Cerebellar nuclear complex (tissue), 1 donor: ENCODE results near the gene ARID3B.
"Not testable (repeated sequence)": the region's sequence is repeated elsewhere in the genome, so short reads cannot be mapped to it uniquely, and the experiment has no call there.

ENCODE experiments used
- DNase-seq, 2 experiments: peaks; one replicate each; lab custom pipeline; 2025; lab: John Stamatoyannopoulos, UW

Gene ARID3B

DNA sequence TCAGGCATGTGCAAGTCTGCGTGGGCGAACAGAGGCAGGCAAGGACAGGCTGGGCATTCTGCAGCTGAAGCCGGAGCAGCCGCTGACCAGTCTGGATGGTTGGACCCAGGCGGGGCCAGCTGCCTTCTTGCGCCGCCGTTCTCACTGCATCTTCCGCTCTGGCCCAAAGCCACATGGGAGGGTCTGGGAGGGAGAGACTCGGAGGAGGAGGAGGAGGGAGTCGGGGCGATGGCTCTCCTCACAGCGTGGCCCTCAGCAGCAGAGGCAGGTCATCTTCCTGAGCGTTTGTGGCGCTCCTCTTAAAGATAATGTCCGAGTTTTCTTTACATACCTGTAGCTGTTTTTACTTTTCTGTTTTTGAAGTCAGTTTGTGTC, 80.5 kb downstream of the ARID3B start:
- DNase-seq: no peak

DNA sequence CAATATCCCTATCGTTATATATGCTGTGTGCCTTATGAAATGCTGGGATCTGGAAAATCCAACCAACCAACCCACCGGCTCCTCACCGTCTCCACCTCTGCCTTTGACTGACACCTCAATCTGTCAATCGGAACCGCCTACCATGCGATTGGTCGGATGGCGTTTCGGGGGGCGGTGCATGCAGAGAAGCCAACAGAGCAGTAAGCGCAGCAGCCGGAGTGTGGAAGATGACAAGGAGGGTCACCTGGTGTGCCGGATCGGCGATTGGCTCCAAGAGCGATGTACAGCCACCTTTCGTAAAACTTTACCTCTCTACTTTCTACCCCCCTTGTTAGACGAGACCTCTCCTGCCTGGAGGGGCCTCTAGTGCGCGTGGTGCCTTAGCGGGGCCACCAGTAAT, 80.9 kb downstream of the ARID3B start:
- peak; percentile 30 to 82 for DNase-seq

DNA sequence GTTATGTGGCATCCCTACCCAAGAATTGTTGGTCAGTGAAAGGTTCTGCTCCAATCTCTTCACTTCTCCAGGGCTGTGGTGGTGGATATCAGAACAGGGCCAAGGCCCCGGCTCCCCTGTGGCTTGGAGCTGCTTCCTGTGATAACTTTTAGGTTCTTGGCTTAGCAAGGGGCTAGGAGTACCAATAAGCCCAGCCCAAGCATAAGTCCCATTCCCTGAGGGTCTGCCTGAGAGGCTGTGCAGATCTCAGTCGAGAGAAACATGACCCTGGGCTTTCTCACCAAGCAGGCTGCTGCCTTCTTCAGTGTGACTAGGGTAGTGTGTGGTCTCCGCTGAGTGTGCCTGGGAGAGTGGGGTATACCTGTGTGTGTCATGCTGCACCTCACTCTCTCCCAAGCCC, 81.7 kb downstream of the ARID3B start:
- DNase-seq: no peak

DNA sequence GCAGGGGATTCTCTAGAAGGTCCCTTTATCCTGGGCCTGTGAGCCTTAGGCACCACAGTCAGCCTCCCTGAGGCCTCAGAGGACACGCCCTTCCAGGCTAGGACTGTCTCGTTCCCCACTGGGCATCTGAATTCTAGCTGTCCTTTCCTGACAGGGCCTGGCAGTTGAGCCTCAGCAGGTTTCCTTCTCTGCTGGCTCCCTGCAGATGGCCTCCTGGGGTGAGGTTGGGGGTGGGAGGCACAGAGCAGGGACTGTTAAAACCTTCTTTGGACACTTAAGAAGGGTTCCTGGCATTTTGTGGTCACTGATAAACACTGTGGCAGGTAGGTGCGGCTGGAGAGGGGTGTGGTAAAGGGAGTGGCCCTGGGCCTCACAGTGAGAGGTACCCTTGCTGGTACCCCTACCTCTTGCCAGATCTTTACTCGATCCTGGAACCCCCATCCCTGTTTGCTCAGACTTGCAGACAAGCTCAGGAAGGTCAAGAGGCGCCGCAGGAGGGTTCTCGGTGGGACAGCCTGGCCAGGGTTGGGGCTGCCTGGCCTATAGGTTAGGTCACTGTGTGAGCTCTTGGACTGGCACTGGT, 83.1 kb downstream of the ARID3B start:
- DNase-seq: no peak

DNA sequence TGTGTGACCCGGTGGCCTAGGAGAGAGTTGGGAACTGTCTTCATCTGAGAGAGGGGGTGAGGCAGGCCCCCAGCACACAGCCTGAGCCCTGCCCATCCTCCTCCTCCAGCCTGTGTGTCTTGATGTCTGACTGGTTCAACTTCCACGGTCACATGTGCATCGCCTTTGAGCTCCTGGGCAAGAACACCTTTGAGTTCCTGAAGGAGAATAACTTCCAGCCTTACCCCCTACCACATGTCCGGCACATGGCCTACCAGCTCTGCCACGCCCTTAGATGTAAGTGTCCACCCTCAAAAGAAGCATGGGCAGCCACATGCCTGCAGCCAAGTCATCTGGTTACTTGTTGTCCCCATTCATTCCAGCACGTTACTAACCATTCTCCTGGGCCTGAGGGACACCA, 84.7 kb downstream of the ARID3B start:
- DNase-seq: no peak

DNA sequence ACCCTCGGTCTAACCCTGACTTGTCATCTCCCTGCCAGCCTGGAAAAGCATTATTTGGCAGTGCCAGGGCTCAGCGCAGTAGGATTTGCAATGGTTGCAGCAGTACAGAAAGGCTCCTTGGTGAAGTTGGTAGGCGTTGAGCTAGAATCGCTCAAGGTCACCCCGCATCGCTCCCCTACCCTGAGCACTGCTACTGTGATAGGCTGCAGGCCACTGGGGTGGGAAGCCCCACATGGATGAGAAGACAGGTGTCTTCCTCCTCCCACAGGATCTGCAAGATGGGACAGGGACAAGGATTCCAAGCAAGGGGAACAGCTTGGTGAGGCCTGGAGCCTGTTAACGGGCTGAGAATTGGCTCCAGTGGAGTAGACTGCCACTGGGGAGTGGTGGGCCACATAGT, 85.3 kb downstream of the ARID3B start:
- DNase-seq: no peak

DNA sequence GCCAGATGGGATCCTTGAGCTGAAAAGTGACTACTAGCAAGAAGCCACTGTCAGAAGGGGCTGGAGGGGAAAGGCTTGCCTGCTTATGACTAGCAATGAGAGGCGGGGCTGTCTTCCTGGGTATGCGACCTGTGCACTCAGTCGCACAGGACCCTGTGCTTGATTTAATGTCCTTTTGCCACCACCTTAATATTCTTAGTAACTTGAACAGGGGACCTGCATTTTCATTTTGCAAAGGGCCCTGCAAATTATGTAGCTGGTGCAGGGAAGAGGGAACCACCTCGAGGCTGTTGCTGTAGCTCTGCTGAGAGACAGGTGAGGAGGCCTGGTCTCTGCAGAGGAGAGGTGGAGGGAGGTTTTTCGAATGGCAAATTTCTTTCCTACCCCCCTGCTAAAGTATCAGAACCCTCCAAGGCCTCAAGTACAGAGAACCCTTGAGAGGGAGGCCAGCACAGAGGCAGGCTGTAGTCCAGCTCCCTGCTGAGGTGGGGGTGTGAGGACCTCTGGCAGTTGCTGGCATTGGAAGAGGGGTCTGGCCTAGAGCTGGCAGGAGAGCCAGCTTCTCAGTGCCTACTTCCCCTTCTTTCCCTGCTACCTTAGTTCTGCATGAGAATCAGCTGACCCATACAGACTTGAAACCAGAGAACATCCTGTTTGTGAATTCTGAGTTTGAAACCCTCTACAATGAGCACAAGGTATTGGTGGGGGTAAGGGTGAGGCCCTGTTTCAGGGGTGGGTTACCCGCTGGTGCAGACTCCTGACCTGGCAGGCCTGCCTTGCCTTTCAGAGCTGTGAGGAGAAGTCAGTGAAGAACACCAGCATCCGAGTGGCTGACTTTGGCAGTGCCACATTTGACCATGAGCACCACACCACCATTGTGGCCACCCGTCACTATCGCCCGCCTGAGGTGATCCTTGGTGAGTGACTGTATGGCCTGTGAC, 86.0 kb downstream of the ARID3B start:
- DNase-seq: no peak

DNA sequence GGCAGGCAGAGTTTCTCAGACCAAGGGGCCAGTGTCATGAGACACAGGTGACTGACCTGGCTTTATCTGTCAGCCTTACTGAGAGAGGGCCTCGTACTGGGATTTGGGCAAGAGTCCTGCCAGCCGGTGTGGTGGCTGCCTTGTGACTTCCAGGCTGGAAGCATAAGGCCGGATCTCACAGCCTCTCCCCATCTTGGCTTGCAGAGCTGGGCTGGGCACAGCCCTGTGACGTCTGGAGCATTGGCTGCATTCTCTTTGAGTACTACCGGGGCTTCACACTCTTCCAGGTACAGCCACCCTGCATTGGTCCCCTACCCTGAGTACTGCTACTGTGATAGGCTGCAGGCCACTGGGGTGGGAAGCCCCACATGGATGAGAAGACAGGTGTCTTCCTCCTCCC, 86.7 kb downstream of the ARID3B start:
- no peak for DNase-seq

DNA sequence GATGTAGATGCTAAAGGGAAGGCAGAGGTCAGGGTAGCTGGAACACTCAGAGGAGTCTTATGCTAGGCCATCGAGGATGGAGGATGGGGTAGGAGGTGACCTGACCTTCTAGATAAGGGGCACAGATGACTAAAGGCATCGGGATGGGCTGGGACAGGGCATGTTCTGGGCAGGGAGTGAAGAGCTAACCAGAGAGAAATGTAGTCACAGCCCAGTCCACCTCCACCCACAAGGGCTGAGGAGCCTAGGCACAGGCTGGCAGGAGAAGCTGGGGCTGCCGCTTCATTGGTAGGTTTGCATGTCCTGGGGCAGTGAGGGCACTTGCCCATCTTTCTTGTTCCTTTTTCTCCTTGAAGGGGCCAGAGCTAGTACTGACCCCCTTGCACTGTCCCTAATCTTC, 87.2 kb downstream of the ARID3B start:
- no peak for DNase-seq

DNA sequence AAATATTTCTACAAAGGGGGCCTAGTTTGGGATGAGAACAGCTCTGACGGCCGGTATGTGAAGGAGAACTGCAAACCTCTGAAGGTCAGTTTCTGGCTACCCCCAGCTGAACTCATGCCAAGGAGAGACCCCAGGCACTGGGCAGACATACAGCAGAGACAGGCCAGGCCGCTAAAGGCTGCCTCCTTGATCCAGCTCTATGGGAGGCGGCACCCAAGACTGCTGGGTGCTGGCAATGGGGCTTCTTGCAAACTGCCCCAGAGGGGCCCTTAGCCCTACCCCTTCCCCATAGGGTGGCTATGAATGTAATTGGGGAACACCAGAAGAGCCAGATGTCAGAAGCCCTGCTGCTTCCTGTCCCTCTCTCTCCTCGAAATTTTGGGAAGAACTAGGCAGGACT, 87.9 kb downstream of the ARID3B start:
- DNase-seq: no peak

DNA sequence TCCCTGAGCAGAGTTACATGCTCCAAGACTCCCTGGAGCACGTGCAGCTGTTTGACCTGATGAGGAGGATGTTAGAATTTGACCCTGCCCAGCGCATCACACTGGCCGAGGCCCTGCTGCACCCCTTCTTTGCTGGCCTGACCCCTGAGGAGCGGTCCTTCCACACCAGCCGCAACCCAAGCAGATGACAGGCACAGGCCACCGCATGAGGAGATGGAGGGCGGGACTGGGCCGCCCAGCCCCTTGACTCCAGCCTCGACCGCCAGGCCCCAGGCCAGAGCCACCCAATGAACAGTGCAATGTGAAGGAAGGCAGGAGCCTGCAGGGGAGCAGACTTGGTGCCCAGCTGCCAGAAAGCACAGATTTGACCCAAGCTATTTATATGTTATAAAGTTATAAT, 88.7 kb downstream of the ARID3B start:
- not testable (repeated sequence) for DNase-seq

DNA sequence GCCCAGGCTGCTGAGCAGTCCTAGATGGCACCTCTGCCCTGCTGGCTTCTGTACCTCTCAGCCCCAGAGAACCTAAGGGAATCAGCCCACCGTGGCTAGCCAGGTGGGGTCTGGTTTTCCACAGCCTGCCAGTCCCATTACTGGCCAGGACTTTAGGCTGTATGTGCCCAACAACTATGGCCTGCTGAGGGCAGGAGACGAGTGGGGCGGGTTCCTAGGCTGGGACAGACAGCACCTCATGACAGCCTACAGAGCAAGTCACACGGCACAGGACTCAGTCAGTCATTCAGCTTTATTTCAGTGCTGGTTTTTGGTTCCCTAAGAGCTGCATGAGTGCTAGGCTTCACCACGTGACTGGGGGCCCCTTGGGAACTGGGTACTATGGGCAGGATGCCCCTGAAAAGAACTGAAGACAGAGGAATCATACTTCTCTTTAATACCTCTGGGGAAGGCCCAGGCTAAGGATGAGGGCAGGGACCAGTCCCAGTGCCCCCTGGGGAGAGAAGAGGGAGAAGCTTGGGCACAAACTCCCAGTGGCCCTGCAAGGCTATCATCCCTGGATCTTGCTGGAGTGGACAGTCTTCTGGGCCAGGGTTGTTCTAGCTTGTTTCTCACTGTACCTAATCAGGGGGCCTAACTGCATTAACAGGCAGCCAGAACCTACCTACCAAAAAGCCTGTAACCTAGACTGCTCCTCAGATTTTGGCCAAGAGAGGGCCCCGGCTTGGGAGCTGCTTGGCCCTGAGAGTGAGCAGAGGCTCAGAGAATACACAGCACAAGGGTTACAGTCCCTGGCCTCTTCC, 89.5 kb downstream of the ARID3B start:
- no peak for DNase-seq

DNA sequence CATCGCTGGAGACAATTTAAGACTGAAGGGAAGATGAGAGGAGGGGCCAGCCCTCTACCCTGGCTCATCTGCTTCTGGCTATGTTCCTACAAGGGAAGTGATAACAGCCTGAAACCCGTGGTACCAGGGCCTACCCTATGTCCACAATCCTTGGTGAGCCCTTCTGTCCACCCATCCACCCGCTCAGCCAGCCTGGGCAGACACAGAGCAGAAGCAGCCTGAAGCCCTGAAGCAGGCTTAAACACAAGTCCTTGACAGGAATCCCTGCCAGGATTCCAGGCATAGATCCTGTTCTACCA, 90.0 kb downstream of the ARID3B start:
- DNase-seq: no peak

DNA sequence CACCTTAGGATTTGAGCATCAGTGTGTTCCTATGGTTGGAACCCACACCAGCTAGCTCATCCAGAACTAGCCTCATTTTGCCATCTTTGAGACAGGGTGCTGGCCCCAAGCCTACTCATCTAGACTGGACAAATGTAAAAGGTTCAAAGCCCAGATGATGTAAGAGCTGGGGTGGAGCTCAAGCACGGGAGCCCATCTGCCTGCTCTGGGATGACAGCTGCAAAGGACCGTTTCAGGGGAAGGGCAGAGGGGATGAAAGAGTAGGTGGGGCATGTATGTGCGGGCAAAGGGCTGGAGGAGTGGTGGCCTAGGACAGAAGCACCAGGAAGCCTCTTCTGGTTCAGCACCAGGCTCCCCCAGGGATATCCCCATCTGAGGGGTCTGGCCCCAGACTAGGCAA, 90.4 kb downstream of the ARID3B start:
- no peak for DNase-seq

DNA sequence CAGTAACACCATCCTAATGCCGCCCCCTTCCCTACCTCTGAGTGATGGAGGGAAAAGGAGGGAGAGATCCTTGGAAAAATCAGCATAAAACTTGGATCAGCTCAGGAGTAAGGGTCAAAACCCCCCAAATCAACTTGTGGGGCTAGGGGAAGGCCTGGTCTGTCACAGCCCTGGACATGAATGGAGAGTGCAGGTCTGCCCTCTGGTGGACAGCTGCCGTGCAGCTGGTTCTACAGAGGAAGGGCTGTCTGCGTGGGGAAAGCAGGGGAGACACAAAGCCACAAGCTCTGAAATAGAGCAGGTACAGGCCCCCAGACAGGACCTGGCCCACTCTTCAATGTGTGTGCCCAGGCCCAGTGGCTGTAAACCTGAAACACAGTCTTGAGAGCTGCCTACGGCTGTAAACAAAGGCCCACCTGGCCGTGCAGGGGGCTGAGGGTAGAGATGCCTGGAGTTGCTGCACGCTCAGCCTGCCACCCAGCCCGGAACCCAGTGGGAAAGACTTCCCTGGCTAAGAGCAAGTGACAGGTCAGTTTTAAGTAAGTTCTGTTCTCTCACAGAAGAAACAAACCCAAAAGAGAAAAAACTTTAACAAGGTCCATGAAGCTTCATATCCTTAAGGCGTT, 91.0 kb downstream of the ARID3B start:
- DNase-seq: peak in 1 of 2 experiments; percentile 26

DNA sequence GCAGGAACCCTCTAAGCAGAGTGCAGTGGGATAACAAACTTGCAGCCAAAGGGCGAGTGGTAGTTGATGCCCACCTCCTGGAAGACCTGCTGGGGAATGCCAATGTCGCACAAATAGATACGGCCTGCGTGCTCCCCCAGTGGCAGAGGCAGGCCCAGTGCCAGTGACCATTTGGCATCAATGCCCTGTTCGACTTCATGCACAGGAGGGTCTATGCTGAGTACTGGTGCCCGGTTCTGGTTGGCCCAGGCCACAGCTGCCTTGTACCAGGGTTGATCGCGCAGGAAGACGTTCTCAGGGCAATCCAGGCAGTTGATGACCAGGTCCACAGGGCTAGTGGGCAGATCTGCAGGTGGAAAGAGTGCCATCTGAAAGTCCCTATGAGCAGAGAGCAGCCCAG, 91.6 kb downstream of the ARID3B start:
- DNase-seq: no peak

DNA sequence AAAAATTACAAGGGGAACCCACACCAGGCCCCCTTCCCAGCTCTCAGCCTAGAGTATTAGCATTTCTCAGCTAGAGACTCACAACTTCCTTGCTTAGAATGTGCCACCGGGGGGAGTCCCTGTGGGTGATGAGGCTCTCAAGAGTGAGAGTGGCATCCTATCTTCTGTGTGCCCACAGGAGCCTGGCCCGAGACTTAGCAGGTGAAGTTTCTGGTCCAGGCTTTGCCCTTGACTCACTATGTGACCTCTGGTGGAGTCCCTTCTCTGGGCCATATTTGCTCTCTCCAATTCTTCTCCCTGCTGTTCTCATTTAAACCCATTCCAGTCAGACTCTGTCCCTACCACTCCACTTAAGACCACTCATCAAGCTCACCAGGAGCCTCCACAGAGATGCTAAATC, 92.8 kb downstream of the ARID3B start:
- DNase-seq: no peak

DNA sequence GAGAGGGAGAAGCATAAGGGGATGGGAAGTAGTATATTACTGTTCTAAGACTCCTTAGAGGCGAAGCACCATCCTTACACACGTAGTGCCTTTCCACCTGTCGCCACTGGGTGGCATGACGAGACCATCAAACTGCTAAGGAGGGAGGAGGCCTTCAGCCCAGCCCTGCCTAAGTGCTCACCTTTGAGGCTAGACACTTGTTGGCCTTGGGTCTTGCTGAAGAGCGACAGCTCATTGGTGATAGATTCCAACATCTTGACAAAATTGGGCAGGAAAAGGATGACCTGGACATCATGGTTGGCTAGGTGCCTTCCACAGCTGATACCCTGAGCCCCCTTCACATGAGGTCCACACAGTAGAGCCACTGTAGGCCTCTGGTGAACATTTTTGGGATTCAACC, 94.2 kb downstream of the ARID3B start:
- DNase-seq: peak in 1 of 2 experiments; percentile 25

DNA sequence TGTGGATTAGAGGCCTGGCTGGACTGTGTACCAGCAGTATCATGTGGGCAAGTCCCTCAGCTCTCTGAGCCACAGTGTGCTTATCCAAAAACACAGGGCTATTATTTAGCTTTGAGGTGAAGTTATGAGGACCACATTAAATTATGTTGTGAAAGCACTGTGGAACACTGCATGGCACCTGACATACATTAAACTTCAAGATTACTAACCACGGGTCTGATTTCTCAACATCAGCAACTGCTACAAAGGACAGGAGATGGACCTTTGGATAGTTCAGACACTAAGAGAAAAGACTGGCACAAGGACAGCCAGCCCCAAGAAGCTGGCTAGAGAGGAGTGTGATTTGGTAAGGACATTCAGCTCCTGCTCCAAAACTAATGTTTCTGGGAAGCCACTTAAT, 96.0 kb downstream of the ARID3B start:
- no peak for DNase-seq

DNA sequence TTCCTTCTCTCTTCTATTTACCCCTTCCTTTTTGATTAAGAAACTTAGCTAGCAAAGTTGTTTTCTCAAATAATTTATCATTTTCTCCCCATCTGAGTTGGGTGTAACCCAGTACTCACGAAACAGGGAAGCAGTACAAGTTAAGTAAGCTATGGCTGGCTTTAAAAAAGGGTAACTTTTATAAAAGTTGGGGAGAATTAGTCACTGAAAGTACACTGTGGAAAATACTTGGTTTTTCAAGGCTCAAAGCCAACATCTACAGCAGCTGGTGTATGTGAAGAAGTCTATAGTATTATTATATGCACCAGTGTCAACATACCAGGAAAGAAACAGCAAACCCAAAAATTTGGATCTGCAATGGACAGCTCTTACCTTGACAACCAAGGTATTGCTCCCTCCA, 100.1 kb downstream of the ARID3B start:
- DNase-seq: no peak

DNA sequence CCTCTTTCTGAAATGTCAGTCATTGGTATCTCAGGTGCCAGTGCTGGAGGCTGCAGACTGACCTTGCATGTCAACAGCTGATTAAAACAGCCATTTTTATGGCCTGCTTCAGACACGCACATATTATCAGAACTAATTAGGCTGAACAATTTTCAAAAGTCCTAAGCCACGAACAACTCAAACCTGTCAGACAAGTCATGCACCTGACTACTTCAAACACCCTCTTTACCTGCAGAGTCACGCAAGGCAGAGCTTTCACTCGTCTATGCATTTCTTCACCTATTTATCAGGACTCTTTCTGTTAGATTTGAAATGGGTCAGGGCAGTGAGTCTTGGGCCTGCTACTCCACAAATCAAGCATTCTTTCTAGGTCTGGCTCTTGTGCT, 101.3 kb downstream of the ARID3B start:
- no peak for DNase-seq
